Smooth muscle cell (in vitro differentiated cells): ENCODE data around the gene PACSIN1. TPM values are rescaled to one million over a fixed set of nuclear protein-coding genes. Genes with fewer than 3 reads are reported as not detected.

Experiments used
- DNase-seq: peaks from one replicate; lab custom pipeline; 2025; ENCODE audit not compliant: unreplicated experiment; lab: John Stamatoyannopoulos, UW
- H2AFZ ChIP-seq: fragments of 200-600 bp; sonication (generic); 2 replicates; pipeline ENCODE4 v1.6.0; 2016; ENCODE audit warnings: antibody characterized with exemption, low read depth, mild to moderate bottlenecking
- H3F3A ChIP-seq: fragments of 200-600 bp; sonication (generic); 2 replicates; pipeline ENCODE4 v1.6.0; 2017; ENCODE audit warnings: antibody characterized with exemption, low read depth
- H3K27ac ChIP-seq: fragments of 200-600 bp; sonication (generic); 2 replicates; pipeline ENCODE4 v1.5.1; 2016; ENCODE audit warnings: low read depth, mild to moderate bottlenecking
- H3K27me3 ChIP-seq: fragments of 200-600 bp; sonication (generic); 2 replicates; pipeline ENCODE4 v1.6.1; 2016; ENCODE audit warnings: low read depth, mild to moderate bottlenecking
- H3K36me3 ChIP-seq: fragments of 200-600 bp; sonication (generic); 2 replicates; pipeline ENCODE4 v1.5.1; 2016; ENCODE audit warnings: low read depth
- H3K4me1 ChIP-seq: fragments of 200-600 bp; sonication (generic); 2 replicates; pipeline ENCODE4 v1.5.1; 2016; ENCODE audit warnings: low read depth
- H3K4me2 ChIP-seq: fragments of 200-600 bp; sonication (generic); 2 replicates; pipeline ENCODE4 v1.6.0; 2016; ENCODE audit warnings: mild to moderate bottlenecking
- H3K4me3 ChIP-seq: fragments of 200-600 bp; sonication (generic); 2 replicates; pipeline ENCODE4 v1.5.1; 2016; ENCODE audit warnings: mild to moderate bottlenecking
- H3K79me2 ChIP-seq: fragments of 200-600 bp; sonication (generic); 2 replicates; pipeline ENCODE4 v1.6.0; 2016; ENCODE audit warnings: low read depth, mild to moderate bottlenecking
- H3K9ac ChIP-seq: fragments of 200-600 bp; sonication (generic); 2 replicates; pipeline ENCODE4 v1.6.0; 2016; ENCODE audit warnings: low read depth
- H3K9me3 ChIP-seq: fragments of 200-600 bp; sonication (generic); replicated peaks from 2 replicates; pipeline ENCODE4 v1.5.1; 2016; ENCODE audit warnings: low read depth
- H4K20me1 ChIP-seq: fragments of 200-600 bp; sonication (generic); 2 replicates; pipeline ENCODE4 v1.6.0; 2016; ENCODE audit warnings: low read depth
- CTCF ChIP-seq: fragments of 200-600 bp; sonication (generic); IDR thresholded peaks from 2 replicates; pipeline ENCODE4 v1.5.1; 2017; ENCODE audit warnings: borderline replicate concordance, mild to moderate bottlenecking, antibody characterized with exemption; ENCODE audit not compliant: insufficient read depth, poor library complexity, severe bottlenecking
- WGBS: methylation state at CpG from one replicate; pipeline ENCODE4 v1.1.7; 2016; ENCODE audit warnings: low lambda C conversion rate; 5-methylcytosine and 5-hydroxymethylcytosine counted together
- polyA plus RNA-seq: library from polyadenylated mRNA; unstranded; fragments of >200 nt; fragmentation: Nextera tagmentation; extraction: Ambion mirVana; gene quantifications from 2 replicates; pipeline ENCODE4 v1.2.1, GENCODE V29; 2016
- total RNA-seq: library from RNA; depleted of rRNA; stranded (reverse); fragments of >200 nt; gene quantifications from 2 replicates; pipeline ENCODE4 v1.2.3, GENCODE V29; 2014

Gene PACSIN1
- total and polyA plus RNA-seq, 2 experiments from 2014 or later, result not detected

- no peaks in the 10 kb centered on the region for H4K20me1 ChIP-seq
- H3K27me3 ChIP-seq, result no peaks in the 10 kb centered on the region
- 84% methylated on average over 8 of the region's 8 CpGs for WGBS
- no peak for DNase-seq
- no peak overlapping the region for H3K4me3 ChIP-seq
- no peaks in the 10 kb centered on the region for H3K36me3 ChIP-seq
- peaks cover 6% of the 10 kb centered on the region for H3K4me1 ChIP-seq
- H2AFZ ChIP-seq, result no peak overlapping the region
- no peaks in the 10 kb centered on the region for H3F3A ChIP-seq
- TF ChIP-seq CTCF, result no peak
- no peaks in the 10 kb centered on the region for H3K79me2 ChIP-seq
- no peak overlapping the region for H3K27ac ChIP-seq
- H3K9me3 ChIP-seq, result no peaks in the 10 kb centered on the region
- peak overlapping the region; percentile 82 for H3K4me2 ChIP-seq
- H3K9ac ChIP-seq, result no peak overlapping the region
Measured at GRCh38 chr6:34514112-34514511, 48.2 kb downstream of the PACSIN1 start.

GRCh38 chr6:34514593-34515472, 49.0 kb downstream of the PACSIN1 start:
- Histone ChIP-seq H3K79me2 (no peaks in the 10 kb centered on the region), H3K27ac (no peak overlapping the region), H2AFZ (no peak overlapping the region), H3K27me3 (no peaks in the 10 kb centered on the region), H3K36me3 (no peaks in the 10 kb centered on the region), H3K9me3 (no peaks in the 10 kb centered on the region), H3K4me1 (peaks cover 6% of the 10 kb centered on the region), H3K9ac (no peak overlapping the region), H4K20me1 (no peaks in the 10 kb centered on the region), H3K4me2 (peak overlapping the region; percentile 82), H3F3A (no peaks in the 10 kb centered on the region), H3K4me3 (peak overlapping the region; percentile 25)
- peak; percentile 35 for DNase-seq
- WGBS, result 27% methylated on average over 26 of the region's 34 CpGs
- TF ChIP-seq CTCF, result no peak

DNA sequence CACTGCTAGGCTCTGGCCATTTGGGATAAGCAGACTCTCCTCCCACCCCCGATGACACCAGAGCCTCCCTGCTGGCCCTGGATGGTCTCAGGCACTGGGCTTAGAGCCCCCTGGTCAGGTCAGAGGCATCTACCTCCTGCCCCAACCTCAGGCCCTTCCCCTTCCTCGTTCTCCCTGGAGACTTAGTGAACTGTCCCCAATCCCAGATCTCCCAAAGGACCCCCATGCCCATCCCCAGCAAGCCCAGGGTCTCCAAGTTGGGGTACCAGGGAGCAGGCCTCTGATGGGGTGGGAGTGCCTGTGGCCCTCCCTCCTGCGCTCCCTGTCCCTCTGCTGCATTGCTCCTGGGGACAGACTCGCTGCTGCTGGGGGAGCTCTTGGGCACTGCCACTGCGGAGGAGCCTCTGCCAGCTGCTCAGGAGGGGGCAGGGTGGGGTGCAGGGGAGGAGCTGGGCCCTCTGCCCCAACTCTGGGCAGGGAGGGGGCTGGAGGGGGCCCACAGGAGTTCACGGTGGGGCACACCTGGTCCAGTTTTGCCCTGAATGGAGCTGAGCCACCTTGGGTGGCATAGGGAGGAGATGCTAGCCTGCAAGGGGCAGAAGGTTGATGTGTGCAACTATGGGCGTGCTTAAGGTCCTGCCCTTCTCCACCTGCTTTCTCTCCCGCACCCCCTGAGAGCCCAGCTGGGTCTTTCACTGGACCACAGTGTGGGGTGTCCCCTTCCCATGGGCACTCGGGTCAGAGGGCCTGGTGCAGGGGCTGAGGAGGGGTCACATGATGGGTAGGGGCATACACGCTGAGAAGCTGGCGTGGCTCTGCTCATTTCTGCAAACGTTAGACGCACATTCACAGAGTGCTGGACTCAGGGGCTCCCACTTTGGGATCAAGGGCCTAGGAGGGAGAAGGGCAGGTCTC, 49.9 kb downstream of the PACSIN1 start:
- TF ChIP-seq CTCF, result no peak
- H3K27ac ChIP-seq, result no peak overlapping the region
- peaks cover 6% of the 10 kb centered on the region for H3K4me1 ChIP-seq
- DNase-seq, result no peak
- no peak overlapping the region for H3K4me2 ChIP-seq
- H3K79me2 ChIP-seq, result no peaks in the 10 kb centered on the region
- H4K20me1 ChIP-seq, result no peaks in the 10 kb centered on the region
- WGBS, result 86% methylated on average over 13 of the region's 13 CpGs
- H3K36me3 ChIP-seq, result no peaks in the 10 kb centered on the region
- no peaks in the 10 kb centered on the region for H3K27me3 ChIP-seq
- no peak overlapping the region for H3K9ac ChIP-seq
- no peak overlapping the region for H3K4me3 ChIP-seq
- no peaks in the 10 kb centered on the region for H3F3A ChIP-seq
- H2AFZ ChIP-seq, result no peak overlapping the region
- no peaks in the 10 kb centered on the region for H3K9me3 ChIP-seq
